Parathyroid adenoma (tissue), 2 donors: ENCODE measurements around the gene MYORG.

ENCODE experiments used
- H2AFZ ChIP-seq: fragments of 300-600 bp; sonication (generic); one replicate; pipeline ENCODE4 v1.7.0; 2017; ENCODE audit warnings: antibody characterized with exemption, mild to moderate bottlenecking
- H3K27ac ChIP-seq: fragments of 300-600 bp; sonication (generic); one replicate; pipeline ENCODE4 v1.7.0; 2017
- H3K27me3 ChIP-seq: fragments of 300-600 bp; sonication (generic); one replicate; pipeline ENCODE4 v1.7.0; 2017; ENCODE audit warnings: low read length; ENCODE audit not compliant: control insufficient read depth, insufficient read depth
- H3K36me3 ChIP-seq: fragments of 300-600 bp; sonication (generic); one replicate; pipeline ENCODE4 v1.7.0; 2017; ENCODE audit warnings: low read length; ENCODE audit not compliant: control insufficient read depth, insufficient read depth
- H3K4me1 ChIP-seq: fragments of 300-600 bp; sonication (generic); one replicate; pipeline ENCODE4 v1.7.0; 2017; ENCODE audit warnings: control low read depth
- H3K4me2 ChIP-seq: fragments of 300-600 bp; sonication (generic); one replicate; pipeline ENCODE4 v1.7.0; 2017; ENCODE audit warnings: low read length
- H3K4me3 ChIP-seq: fragments of 300-600 bp; sonication (generic); one replicate; pipeline ENCODE4 v1.7.0; 2017; ENCODE audit warnings: low read depth, low read length
- H3K79me2 ChIP-seq: fragments of 300-600 bp; sonication (generic); one replicate; pipeline ENCODE4 v1.7.0; 2017; ENCODE audit warnings: control low read depth
- H3K9ac ChIP-seq: fragments of 300-600 bp; sonication (generic); one replicate; pipeline ENCODE4 v1.7.0; 2017; ENCODE audit warnings: mild to moderate bottlenecking
- H3K9me3 ChIP-seq: fragments of 300-600 bp; sonication (generic); one replicate; pipeline ENCODE4 v1.7.0; 2017; ENCODE audit warnings: low read length; ENCODE audit not compliant: control insufficient read depth
- TF ChIP-seq, protein P1 (sequence below): fragments of 300-600 bp; sonication (generic); IDR thresholded peaks from one replicate; pipeline ENCODE4 v1.7.0; 2017; ENCODE audit warnings: antibody characterized with exemption, mild to moderate bottlenecking
- donor health status: primary hyperparathyroidism.

The MYORG gene

DNA sequence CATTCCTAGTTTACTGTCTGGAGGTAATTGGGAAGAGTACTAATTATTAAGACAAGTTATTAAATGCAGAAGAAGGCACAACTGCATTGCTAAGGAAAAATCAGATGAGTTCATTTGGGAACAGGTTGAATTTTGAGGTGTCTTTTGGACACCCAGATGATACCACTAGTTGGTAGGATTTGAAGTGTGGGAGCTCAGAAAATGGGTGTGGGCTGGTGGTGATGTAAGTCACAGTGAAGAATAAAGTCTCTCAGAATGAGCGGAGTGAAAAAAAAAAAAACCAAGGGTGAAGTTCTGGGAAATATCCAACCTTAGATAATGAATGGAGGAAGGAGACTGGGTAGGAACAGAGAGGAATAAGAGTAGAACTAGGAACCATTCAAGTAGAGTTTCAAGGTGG is 35.6 kb upstream of the MYORG start:
- no peaks in the 10 kb centered on the region for H3K79me2 ChIP-seq

DNA sequence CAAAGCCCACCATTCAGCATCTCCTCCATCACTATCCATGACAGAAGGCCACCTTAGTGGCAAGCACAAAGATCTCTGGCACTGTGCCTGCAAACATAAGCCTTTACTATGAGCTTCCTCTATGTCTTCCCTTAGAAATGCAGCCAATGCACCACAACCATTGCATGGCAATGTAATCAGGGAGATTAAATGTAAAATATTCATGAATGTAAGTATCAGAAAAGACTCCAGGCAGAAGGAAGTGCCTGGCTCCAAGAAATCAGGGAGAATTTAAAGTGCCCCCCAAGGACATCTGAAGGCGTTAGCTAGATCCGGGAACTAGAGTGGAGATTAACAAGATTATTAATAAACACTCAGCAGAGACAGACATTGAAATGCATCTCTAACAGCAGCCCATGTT is 32.5 kb upstream of the MYORG start:
- Histone ChIP-seq H3K4me3 (no peak overlapping the region), H2AFZ (no peak overlapping the region), H3K79me2 (no peaks in the 10 kb centered on the region), H3K27me3 (no peaks in the 10 kb centered on the region), H3K4me1 (no peaks in the 10 kb centered on the region), H3K9ac (no peak overlapping the region), H3K4me2 (no peak overlapping the region), H3K9me3 (no peaks in the 10 kb centered on the region), H3K27ac (no peak overlapping the region), H3K36me3 (no peaks in the 10 kb centered on the region)
- TF ChIP-seq, protein P1, sequence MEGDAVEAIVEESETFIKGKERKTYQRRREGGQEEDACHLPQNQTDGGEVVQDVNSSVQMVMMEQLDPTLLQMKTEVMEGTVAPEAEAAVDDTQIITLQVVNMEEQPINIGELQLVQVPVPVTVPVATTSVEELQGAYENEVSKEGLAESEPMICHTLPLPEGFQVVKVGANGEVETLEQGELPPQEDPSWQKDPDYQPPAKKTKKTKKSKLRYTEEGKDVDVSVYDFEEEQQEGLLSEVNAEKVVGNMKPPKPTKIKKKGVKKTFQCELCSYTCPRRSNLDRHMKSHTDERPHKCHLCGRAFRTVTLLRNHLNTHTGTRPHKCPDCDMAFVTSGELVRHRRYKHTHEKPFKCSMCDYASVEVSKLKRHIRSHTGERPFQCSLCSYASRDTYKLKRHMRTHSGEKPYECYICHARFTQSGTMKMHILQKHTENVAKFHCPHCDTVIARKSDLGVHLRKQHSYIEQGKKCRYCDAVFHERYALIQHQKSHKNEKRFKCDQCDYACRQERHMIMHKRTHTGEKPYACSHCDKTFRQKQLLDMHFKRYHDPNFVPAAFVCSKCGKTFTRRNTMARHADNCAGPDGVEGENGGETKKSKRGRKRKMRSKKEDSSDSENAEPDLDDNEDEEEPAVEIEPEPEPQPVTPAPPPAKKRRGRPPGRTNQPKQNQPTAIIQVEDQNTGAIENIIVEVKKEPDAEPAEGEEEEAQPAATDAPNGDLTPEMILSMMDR: no peak

More for the DNA sequence above, 35.6 kb upstream of the MYORG start:
- Histone ChIP-seq H3K9ac (no peak overlapping the region), H3K9me3 (no peaks in the 10 kb centered on the region), H3K27ac (no peak overlapping the region), H2AFZ (no peak overlapping the region), H3K4me3 (no peak overlapping the region), H3K4me1 (no peaks in the 10 kb centered on the region), H3K36me3 (no peaks in the 10 kb centered on the region), H3K27me3 (no peaks in the 10 kb centered on the region), H3K4me2 (no peak overlapping the region)
- TF ChIP-seq, protein P1: no peak

DNA sequence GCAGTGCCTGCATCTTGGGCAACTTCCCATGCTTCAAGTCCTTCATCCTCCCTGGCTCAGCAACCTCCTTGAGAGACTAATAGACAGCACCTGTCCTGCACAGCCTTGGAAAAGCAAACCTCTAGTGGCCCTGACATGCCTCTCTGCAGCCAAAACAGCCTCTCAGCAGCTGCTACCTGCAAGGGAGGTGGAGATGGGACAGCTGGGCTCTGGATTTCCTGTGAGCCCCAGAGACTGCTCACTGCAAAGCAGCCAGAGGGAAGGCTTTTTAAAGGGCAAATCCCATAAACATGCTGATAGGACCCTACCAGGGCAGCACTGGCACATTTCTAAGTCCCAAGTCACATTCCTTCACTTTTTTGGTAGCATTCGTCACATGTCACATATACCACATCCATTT is 31.5 kb upstream of the MYORG start:
- no peak overlapping the region for H2AFZ ChIP-seq
- TF ChIP-seq, protein P1: no peak
- no peaks in the 10 kb centered on the region for H3K4me1 ChIP-seq
- H3K4me3 ChIP-seq: no peak overlapping the region
- H3K36me3 ChIP-seq: no peaks in the 10 kb centered on the region
- H3K79me2 ChIP-seq: no peaks in the 10 kb centered on the region
- no peaks in the 10 kb centered on the region for H3K9me3 ChIP-seq
- H3K4me2 ChIP-seq: no peak overlapping the region
- no peak overlapping the region for H3K27ac ChIP-seq
- no peaks in the 10 kb centered on the region for H3K27me3 ChIP-seq
- no peak overlapping the region for H3K9ac ChIP-seq

DNA sequence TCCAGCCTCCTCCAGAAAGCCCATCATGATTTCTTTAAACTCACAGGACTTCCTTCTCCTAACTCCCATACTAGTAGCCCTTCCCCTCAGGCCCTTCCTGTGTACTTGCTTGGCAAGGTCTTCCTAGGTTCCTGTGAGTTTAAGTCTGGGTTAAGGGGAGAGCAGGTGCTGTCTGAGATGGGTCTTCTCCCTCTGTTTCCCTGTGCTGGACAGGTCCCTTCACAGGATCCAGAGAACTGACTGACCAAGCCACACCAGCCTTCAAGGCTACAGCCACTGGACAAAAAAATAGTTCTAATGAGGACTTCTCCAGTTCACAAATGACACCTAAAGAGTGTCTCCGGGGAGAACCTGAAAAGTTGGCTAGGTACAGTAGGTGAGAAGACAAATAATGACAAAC is 29.5 kb upstream of the MYORG start:
- no peak overlapping the region for H3K9ac ChIP-seq
- H2AFZ ChIP-seq: no peak overlapping the region
- H3K4me2 ChIP-seq: no peak overlapping the region
- no peaks in the 10 kb centered on the region for H3K4me1 ChIP-seq
- H3K9me3 ChIP-seq: no peaks in the 10 kb centered on the region
- no peak overlapping the region for H3K4me3 ChIP-seq
- TF ChIP-seq, protein P1: no peak
- no peaks in the 10 kb centered on the region for H3K36me3 ChIP-seq
- no peak overlapping the region for H3K27ac ChIP-seq
- no peaks in the 10 kb centered on the region for H3K27me3 ChIP-seq
- no peaks in the 10 kb centered on the region for H3K79me2 ChIP-seq

DNA sequence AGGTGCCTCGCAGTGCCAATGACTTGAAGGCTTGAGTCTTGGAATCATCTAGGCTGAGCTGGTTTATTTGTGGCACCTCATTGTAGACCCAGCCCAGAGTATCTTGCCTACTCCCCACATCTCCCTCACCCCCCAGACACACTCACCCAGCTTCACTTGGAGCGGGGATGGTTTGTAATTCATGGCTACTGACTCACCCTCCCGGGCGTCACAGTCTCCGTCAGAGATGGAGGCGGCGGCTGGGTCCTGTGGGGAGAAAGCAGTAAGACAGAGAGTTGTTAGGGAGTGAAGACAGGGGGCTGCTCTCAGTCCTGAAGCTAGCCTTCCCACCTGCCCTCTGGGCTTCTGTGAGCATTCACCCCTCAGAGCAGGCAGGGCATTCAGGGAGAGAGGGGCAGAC is 29.0 kb upstream of the MYORG start:
- Histone ChIP-seq H3K4me1 (no peaks in the 10 kb centered on the region), H3K27ac (no peak overlapping the region), H3K4me2 (no peak overlapping the region), H3K9ac (no peak overlapping the region), H3K4me3 (no peak overlapping the region), H3K36me3 (no peaks in the 10 kb centered on the region), H2AFZ (no peak overlapping the region), H3K79me2 (no peaks in the 10 kb centered on the region), H3K27me3 (no peaks in the 10 kb centered on the region), H3K9me3 (no peaks in the 10 kb centered on the region)
- TF ChIP-seq, protein P1: no peak
